Naive thymus-derived CD4-positive, alpha-beta T cell (primary cell): ENCODE measurements around the gene IL1RAPL2. TPM values are rescaled to one million over a fixed set of nuclear protein-coding genes. Genes with fewer than 3 reads are reported as not detected.

Source experiments
- ATAC-seq: fragments of 150-1000 bp; cut with Tn5 transposase; 2 replicates; pipeline ENCODE4 v1.10.0; 2021; ENCODE audit warnings: mild to moderate bottlenecking, moderate library complexity
- CTCF ChIA-PET: fragments of 350-600 bp; sonication (Branson Sonifier 250); formaldehyde crosslinking; loops from one replicate; lab custom pipeline; 2021; ENCODE audit warnings: antibody characterized with exemption; lab: Charles Lee
- POLR2A ChIA-PET: fragments of 350-600 bp; sonication (Branson Sonifier 250); formaldehyde crosslinking; loops from one replicate; lab custom pipeline; 2021; ENCODE audit warnings: antibody characterized with exemption, inconsistent platforms; lab: Charles Lee
- DNase-seq, 9 donors: peaks; one replicate each; pipeline versions ENCODE4 v3.0.0 to v3.0.0-alpha.2; 2020 to 2022; ENCODE audit warnings: mixed read lengths in 1 of 9
- H3K27ac ChIP-seq: one replicate; pipeline ENCODE4 v1.7.0; 2013; ENCODE audit warnings: mild to moderate bottlenecking, low read depth, low read length, moderate library complexity
- H3K27me3 ChIP-seq, 2 donors: one replicate each; pipeline ENCODE4 v1.7.0; 2013; ENCODE audit warnings: low read length in 2 of 2, mild to moderate bottlenecking in 2 of 2, moderate library complexity in 2 of 2; ENCODE audit not compliant: control insufficient read depth in 2 of 2, insufficient read depth in 2 of 2
- H3K36me3 ChIP-seq, 3 experiments: 1 replicate in 2 of 3; 2 replicates in 1 of 3; pipeline ENCODE4 v1.7.0; 2013; ENCODE audit warnings: low read length in 3 of 3, mild to moderate bottlenecking in 3 of 3, moderate library complexity in 1 of 3; ENCODE audit not compliant: insufficient read depth in 3 of 3, control insufficient read depth in 2 of 3
- H3K4me1 ChIP-seq, 2 donors: one replicate each; pipeline ENCODE4 v1.7.0; 2013; ENCODE audit warnings: low read length in 2 of 2, mild to moderate bottlenecking in 2 of 2, moderate library complexity in 1 of 2; ENCODE audit not compliant: control insufficient read depth in 2 of 2, insufficient read depth in 2 of 2
- H3K4me3 ChIP-seq: 2 replicates; pipeline ENCODE4 v1.7.0; 2013; ENCODE audit warnings: mild to moderate bottlenecking, low read length
- H3K9me3 ChIP-seq, 3 experiments: 1 replicate in 2 of 3; 2 replicates in 1 of 3; pipeline ENCODE4 v1.7.0; 2013; ENCODE audit warnings: low read length in 3 of 3; ENCODE audit not compliant: control insufficient read depth in 2 of 3
- H3K27ac Mint-ChIP-seq, 9 donors: one replicate each; pipeline ENCODE4 v1.8.0; 2020 to 2022; ENCODE audit warnings: mixed read lengths in 9 of 9, mild to moderate bottlenecking in 8 of 9, moderate library complexity in 5 of 9, inconsistent platforms in 2 of 9
- H3K27me3 Mint-ChIP-seq, 5 donors: one replicate each; pipeline ENCODE4 v1.8.0; 2021 to 2022; ENCODE audit warnings: mixed read lengths in 5 of 5, mild to moderate bottlenecking in 1 of 5
- H3K36me3 Mint-ChIP-seq, 5 donors: one replicate each; pipeline ENCODE4 v1.8.0; 2020 to 2022; ENCODE audit warnings: mixed read lengths in 5 of 5, mild to moderate bottlenecking in 3 of 5, inconsistent platforms in 1 of 5
- H3K4me1 Mint-ChIP-seq, 7 donors: one replicate each; pipeline ENCODE4 v1.8.0; 2020 to 2022; ENCODE audit warnings: mixed read lengths in 7 of 7, mild to moderate bottlenecking in 3 of 7, inconsistent platforms in 1 of 7
- H3K4me3 Mint-ChIP-seq, 10 donors: one replicate each; pipeline ENCODE4 v1.8.0; 2020 to 2022; ENCODE audit warnings: mild to moderate bottlenecking in 10 of 10, mixed read lengths in 10 of 10, moderate library complexity in 6 of 10, inconsistent platforms in 2 of 10
- H3K9me3 Mint-ChIP-seq, 11 donors: one replicate each; pipeline ENCODE4 v1.8.0; 2020 to 2022; ENCODE audit warnings: mixed read lengths in 11 of 11, mild to moderate bottlenecking in 4 of 11, inconsistent platforms in 1 of 11, moderate library complexity in 1 of 11
- intact Hi-C, 2 donors: fragments of 100-400 bp; cut with micrococcal nuclease; formaldehyde crosslinking; loops; one replicate each; pipeline ENCODE4 v1.15.1; 2023
- polyA plus RNA-seq, 2 donors: library from polyadenylated mRNA; unstranded; fragments of 300-500 nt; fragmentation: Illumina TruSeq; gene quantifications; one replicate each; pipeline ENCODE4 v1.2.3, GENCODE V29; 2021
- total RNA-seq, 6 experiments: library from RNA in 5 of 6; stranded (reverse) in 5 of 6; gene quantifications; 1 replicate in 5 of 6; 2 replicates in 1 of 6; pipeline ENCODE4 v1.2.3 and lab custom pipeline; 2021 to 2026

IL1RAPL2 gene
- total and polyA plus RNA-seq, 7 experiments from 2014 or later, result not detected

DNA sequence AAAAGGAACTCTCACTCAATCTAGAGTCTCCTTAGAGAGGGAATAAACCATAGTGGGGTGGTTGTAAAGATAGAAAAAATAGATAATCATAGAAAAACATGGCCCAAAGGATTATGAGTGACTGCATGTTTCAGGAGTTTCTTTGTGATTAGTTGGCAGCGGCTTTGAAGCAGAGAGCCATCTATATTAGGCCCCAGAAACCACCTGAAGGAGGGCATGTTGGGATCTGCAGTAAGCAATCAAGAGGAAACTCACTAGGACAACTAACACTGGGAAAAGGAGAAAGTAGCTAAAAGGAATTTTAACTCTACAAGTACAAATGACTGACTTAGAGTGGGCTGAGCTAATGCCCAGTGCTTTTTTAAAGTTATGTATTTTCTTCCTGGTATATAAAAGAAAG is 987.1 kb downstream of the IL1RAPL2 start:
- H3K36me3 Mint-ChIP-seq, result no peaks in the 10 kb centered on the region

DNA sequence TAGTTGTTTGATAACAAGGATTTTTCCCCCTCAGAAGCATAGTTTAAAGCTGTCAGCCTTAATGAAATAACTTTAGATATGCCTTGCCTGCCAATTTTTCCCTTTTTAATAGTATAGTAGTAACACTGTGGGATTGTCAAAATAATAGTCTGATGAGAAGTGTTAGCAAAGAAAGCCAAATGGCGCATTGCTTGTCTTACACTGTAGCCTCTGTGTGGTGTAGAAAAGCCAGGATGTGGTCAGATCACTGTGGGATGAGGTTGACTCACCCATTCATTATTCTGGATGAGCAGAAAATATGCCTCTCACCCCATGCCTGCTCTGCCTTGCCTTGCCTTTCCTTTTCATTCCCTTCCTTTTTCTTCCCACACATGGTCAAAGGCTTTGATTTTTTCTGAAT is 998.5 kb downstream of the IL1RAPL2 start:
- no peak overlapping the region for H3K4me3 ChIP-seq
- ATAC-seq, result no peak
- POLR2A ChIA-PET, result no interaction called here

More for the DNA sequence above, 987.1 kb downstream of the IL1RAPL2 start:
- Histone ChIP-seq H3K4me3 (no peak overlapping the region), H3K4me1 (no peaks in the 10 kb centered on the region), H3K27me3 (no peaks in the 10 kb centered on the region), H3K9me3 (no peaks in the 10 kb centered on the region), H3K36me3 (no peaks in the 10 kb centered on the region), H3K27ac (no peak overlapping the region)
- H3K4me3 Mint-ChIP-seq, result no peak overlapping the region
- ATAC-seq (no peak), DNase-seq (no peak)
- H3K4me1 Mint-ChIP-seq, result no peaks in the 10 kb centered on the region
- no peaks in the 10 kb centered on the region for H3K27me3 Mint-ChIP-seq
- POLR2A ChIA-PET, result no interaction called here
- intact Hi-C loops, result no loop called here
- no peak overlapping the region for H3K27ac Mint-ChIP-seq
- H3K9me3 Mint-ChIP-seq, result peaks cover 0 to 2% (median 0%) of the 10 kb centered on the region in 11 donors
- CTCF ChIA-PET, result no interaction called here

DNA sequence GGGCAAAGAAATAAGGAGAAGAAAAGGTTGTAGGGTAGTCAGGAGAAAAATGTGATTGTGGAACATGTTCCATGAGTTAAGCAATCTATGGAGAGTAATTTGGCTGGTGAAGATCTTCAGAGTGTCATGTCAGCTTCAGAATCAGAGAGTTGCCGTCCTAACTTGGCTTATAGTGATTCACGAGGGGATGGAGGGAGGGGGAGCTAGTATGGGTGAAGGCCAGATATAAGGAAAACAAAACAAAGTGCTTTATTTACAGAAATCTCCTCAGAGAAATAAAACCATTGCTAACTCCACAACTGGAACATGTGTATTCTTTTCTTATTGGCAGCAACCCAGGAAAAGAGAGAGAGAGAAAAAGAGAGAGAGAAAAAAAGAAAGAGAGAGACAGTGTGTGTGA is 999.9 kb downstream of the IL1RAPL2 start:
- no peaks in the 10 kb centered on the region for H3K4me1 Mint-ChIP-seq
- no peak overlapping the region for H3K4me3 Mint-ChIP-seq
- Histone ChIP-seq H3K9me3 (no peaks in the 10 kb centered on the region), H3K36me3 (no peaks in the 10 kb centered on the region), H3K4me1 (no peaks in the 10 kb centered on the region), H3K4me3 (no peak overlapping the region), H3K27ac (no peak overlapping the region), H3K27me3 (no peaks in the 10 kb centered on the region)
- POLR2A ChIA-PET, result no interaction called here
- no peaks in the 10 kb centered on the region for H3K36me3 Mint-ChIP-seq
- no peaks in the 10 kb centered on the region for H3K27me3 Mint-ChIP-seq
- CTCF ChIA-PET, result no interaction called here
- DNase-seq (no peak), ATAC-seq (no peak)
- H3K27ac Mint-ChIP-seq, result no peak overlapping the region
- intact Hi-C loops, result no loop called here
- peaks cover 0 to 2% (median 0%) of the 10 kb centered on the region in 11 donors for H3K9me3 Mint-ChIP-seq

More for the DNA sequence above, 998.5 kb downstream of the IL1RAPL2 start:
- CTCF ChIA-PET, result no interaction called here
- no peak overlapping the region for H3K4me3 Mint-ChIP-seq
- DNase-seq, result no peak
- no peaks in the 10 kb centered on the region for H3K27me3 Mint-ChIP-seq
- peaks cover 0 to 3% (median 0%) of the 10 kb centered on the region in 11 donors for H3K9me3 Mint-ChIP-seq
- intact Hi-C loops, result no loop called here
- no peaks in the 10 kb centered on the region for H3K36me3 Mint-ChIP-seq
- no peaks in the 10 kb centered on the region for H3K9me3 ChIP-seq
- H3K4me1 ChIP-seq, result no peaks in the 10 kb centered on the region
- H3K27ac ChIP-seq, result no peak overlapping the region
- H3K27me3 ChIP-seq, result no peaks in the 10 kb centered on the region
- no peaks in the 10 kb centered on the region for H3K4me1 Mint-ChIP-seq
- H3K27ac Mint-ChIP-seq, result no peak overlapping the region
- H3K36me3 ChIP-seq, result no peaks in the 10 kb centered on the region

DNA sequence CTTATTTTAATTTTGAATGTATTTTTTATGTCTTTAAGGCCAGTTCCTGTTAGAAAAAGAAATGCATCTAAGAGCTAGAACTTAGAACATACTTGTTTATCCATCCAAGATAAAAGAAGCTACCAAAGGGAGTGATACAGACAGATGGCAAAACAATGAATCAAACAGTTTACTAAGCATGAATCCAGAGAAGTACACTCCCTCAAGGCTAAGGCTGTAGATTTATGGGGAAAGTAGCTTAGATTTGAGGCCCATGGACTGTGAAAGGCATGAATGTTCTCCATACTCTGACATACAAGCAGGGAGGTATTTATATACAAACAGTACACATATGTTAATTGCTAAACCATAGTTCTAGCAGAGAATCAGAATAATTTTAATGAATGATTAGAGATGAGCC is 1001.1 kb downstream of the IL1RAPL2 start:
- intact Hi-C loops, result no loop called here
- no peaks in the 10 kb centered on the region for H3K4me1 Mint-ChIP-seq
- H3K9me3 ChIP-seq, result no peaks in the 10 kb centered on the region
- ChIA-PET POLR2A (no interaction called here), CTCF (no interaction called here)
- no peaks in the 10 kb centered on the region for H3K27me3 ChIP-seq
- H3K4me3 ChIP-seq, result no peak overlapping the region
- no peak overlapping the region for H3K4me3 Mint-ChIP-seq
- H3K36me3 Mint-ChIP-seq, result no peaks in the 10 kb centered on the region
- ATAC-seq (no peak), DNase-seq (no peak)
- no peaks in the 10 kb centered on the region for H3K36me3 ChIP-seq
- no peak overlapping the region for H3K27ac Mint-ChIP-seq
- no peaks in the 10 kb centered on the region for H3K27me3 Mint-ChIP-seq
- no peak overlapping the region for H3K27ac ChIP-seq
- H3K4me1 ChIP-seq, result no peaks in the 10 kb centered on the region
- peaks cover 0 to 2% (median 0%) of the 10 kb centered on the region in 11 donors for H3K9me3 Mint-ChIP-seq

DNA sequence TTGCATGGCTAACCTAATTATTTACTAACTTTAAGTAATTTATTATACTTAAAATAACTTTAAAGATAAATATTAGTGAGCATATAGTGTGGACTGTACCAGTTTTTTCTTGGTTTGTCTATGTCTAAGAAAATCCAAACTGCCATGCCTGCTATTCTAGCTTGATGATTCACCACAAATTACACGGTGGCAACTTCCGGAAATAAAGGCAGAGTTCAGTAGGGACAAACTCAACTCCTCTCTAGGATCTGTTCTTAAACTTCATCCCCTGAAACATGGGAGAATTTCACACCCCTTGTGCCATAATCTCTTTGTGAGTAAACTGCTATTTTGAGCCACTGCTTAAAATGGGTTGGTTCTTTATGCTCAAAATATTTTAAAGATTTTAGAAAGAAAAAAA is 1042.7 kb downstream of the IL1RAPL2 start:
- intact Hi-C loops, result no loop called here
- H3K36me3 Mint-ChIP-seq, result no peaks in the 10 kb centered on the region
- peaks cover 0 to 5% (median 0%) of the 10 kb centered on the region in 11 donors for H3K9me3 Mint-ChIP-seq
- DNase-seq (no peak), ATAC-seq (no peak)
- Histone ChIP-seq H3K9me3 (no peaks in the 10 kb centered on the region), H3K36me3 (no peaks in the 10 kb centered on the region), H3K4me1 (no peaks in the 10 kb centered on the region), H3K4me3 (no peak overlapping the region), H3K27ac (no peak overlapping the region), H3K27me3 (no peaks in the 10 kb centered on the region)
- H3K27ac Mint-ChIP-seq, result no peak overlapping the region
- ChIA-PET CTCF (no interaction called here), POLR2A (no interaction called here)
- H3K4me3 Mint-ChIP-seq, result no peak overlapping the region
- H3K27me3 Mint-ChIP-seq, result no peaks in the 10 kb centered on the region
- H3K4me1 Mint-ChIP-seq, result peaks cover 0 to 2% (median 0%) of the 10 kb centered on the region in 7 donors

DNA sequence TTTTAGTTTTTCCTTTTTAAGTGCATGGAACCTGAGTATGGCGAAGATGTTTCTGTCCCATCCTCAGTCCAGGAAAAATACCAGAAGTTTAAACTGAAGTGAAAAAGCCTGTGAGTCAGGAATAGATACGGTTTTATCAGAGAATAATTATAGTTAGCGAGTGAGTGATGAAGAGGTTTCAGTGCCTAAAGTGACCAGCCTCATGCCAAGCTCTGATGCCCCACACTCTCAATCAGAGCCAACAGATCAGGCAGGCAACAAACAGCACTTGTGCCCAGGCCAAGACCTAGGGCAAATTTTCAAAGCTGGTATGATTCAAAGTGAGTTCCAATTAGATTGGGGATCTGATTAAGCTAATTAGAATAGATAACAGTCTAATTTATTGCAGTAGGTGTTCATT is 1043.5 kb downstream of the IL1RAPL2 start:
- Histone ChIP-seq H3K36me3 (no peaks in the 10 kb centered on the region), H3K9me3 (no peaks in the 10 kb centered on the region), H3K27ac (no peak overlapping the region), H3K4me3 (no peak overlapping the region), H3K27me3 (no peaks in the 10 kb centered on the region), H3K4me1 (no peaks in the 10 kb centered on the region)
- CTCF ChIA-PET, result no interaction called here
- ATAC-seq, result no peak
- Mint-ChIP-seq H3K9me3 (peaks cover 0 to 5% (median 0%) of the 10 kb centered on the region in 11 donors), H3K4me3 (no peak overlapping the region), H3K36me3 (no peaks in the 10 kb centered on the region), H3K4me1 (no peaks in the 10 kb centered on the region), H3K27me3 (no peaks in the 10 kb centered on the region), H3K27ac (no peak overlapping the region)
- no peak for DNase-seq
- intact Hi-C loops, result no loop called here
- POLR2A ChIA-PET, result no interaction called here

DNA sequence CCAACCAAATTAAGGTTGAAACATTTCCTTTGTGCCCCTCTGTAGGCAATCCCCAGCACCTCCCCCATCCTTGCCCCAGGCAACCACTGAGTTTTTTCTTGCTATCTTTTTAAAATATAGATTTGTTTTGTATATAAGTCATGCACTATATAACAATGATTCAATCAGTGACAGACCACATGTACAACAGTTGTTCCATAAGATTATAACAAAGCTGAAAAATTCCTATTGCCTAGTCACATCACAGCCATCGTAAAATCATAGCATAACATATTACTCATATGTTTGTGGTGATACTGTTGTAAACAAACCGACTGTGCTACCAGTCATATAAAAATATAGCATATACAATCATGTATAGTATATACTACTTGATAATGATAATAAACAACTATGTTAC is 1044.4 kb downstream of the IL1RAPL2 start:
- Mint-ChIP-seq H3K27me3 (no peaks in the 10 kb centered on the region), H3K36me3 (no peaks in the 10 kb centered on the region), H3K27ac (no peak overlapping the region), H3K4me1 (no peaks in the 10 kb centered on the region), H3K9me3 (peaks cover 0 to 3% (median 0%) of the 10 kb centered on the region in 11 donors), H3K4me3 (no peak overlapping the region)
- POLR2A ChIA-PET, result no interaction called here
- ATAC-seq, result no peak
- no peak overlapping the region for H3K27ac ChIP-seq
- CTCF ChIA-PET, result no interaction called here
- H3K36me3 ChIP-seq, result no peaks in the 10 kb centered on the region
- H3K9me3 ChIP-seq, result no peaks in the 10 kb centered on the region
- H3K4me3 ChIP-seq, result no peak overlapping the region
- DNase-seq, result no peak
- H3K27me3 ChIP-seq, result no peaks in the 10 kb centered on the region
- H3K4me1 ChIP-seq, result no peaks in the 10 kb centered on the region
- intact Hi-C loops, result no loop called here
